ENCODE measurements around the gene LDLRAD3.
"Not testable (repeated sequence)": the region's sequence is repeated elsewhere in the genome, so short reads cannot be mapped to it uniquely, and the experiment has no call there.

Gene LDLRAD3

GRCh38 chr11:36186340-36187175 lies 242.7 kb downstream of the LDLRAD3 start:
- DNase-seq: no peak

DNA sequence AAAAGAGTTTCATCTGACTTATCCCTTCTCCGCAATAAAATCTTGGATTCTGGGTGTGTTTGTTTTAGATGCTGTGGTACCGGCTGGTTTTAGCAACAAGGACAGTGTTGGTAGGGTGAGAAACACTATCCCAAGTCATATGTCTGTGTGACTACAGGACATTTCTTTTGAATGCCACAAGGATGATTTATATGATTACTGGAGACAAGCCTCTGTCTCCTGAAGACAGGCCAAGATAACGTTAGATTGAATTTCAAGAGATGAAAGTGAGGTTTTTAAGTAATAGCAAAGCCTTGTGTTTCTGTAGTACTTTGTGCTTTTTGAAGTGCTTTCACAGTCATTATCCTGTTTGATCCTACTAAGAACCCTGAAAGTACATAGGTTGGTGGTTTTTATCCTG lies 243.8 kb downstream of the LDLRAD3 start:
- DNase-seq: no peak

DNA sequence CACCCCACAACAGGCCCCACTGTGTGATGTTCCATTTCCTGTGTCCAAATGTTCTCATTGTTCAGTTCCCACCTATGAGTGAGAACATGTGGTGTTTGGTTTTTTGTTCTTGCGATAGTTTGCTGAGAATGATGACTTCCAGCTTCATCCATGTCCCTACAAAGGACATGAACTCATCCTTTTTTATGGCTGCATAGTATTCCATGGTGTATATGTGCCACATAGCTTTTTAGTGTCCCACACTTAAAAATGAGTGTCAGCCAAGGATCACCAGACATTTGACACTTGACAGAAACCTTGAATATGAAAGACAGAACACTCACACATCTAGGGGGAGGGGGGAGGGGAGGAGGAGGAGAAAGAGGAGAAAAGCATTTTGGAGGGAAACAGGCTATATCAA lies 245.9 kb downstream of the LDLRAD3 start:
- not testable (repeated sequence) for DNase-seq

GRCh38 chr11:36191941-36192340 lies 248.1 kb downstream of the LDLRAD3 start:
- no peak for DNase-seq

DNA sequence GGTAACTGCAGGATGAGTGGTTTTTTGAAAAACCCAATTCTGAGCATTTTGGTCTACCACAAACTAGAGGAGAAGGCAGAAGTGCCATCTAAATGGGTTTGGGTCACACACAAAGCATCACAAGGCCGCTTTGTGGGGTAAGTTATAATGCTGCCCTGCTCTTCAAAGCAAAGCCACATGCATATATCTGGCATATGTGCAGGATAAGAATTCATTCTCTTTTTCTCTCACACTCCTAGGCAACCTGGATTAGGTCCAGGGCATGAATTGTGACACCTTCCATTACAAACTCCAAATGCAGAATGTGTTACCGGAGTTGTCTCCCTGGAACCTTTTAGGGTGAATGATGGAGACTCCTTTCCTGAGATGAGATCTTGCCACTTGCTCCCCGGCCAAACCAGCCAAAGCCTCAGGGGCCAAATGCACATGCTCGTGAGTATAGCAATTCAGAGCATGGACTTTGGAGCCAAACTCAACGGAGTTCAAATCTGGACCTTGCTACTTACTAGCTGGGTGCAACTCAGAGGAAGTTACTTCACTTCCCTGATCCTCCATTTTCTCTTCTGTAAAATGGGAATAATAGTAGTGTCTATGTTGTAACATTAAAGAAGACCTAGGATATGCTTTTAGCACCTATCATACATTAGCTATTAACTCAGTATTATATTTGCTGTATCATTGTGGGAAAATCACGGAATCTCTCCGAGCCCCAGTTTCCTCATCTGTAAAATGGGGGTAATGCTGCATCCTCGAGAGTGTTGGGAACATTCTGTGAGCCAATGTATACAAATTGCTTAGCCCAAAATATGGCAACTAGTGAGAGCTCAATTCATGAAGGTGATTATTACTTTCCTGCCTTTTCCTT lies 248.8 kb downstream of the LDLRAD3 start:
- DNase-seq: no peak

DNA sequence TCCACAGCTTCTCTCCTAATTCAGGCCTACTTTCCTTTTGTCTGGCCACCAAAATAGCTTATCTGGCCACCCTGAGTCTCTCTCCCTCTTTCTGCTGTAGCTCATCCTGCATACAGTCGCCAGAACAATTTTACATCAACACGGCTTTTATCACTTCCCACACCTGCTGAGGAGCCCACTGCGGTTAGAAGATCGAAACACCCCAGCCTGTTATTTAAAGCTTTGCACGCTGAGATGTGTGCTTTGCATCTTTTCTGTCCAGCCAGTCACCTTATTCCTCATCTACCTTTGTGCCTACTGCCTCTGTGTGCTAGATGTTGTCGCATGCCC lies 249.4 kb downstream of the LDLRAD3 start:
- no peak for DNase-seq

GRCh38 chr11:36193721-36194120 lies 249.9 kb downstream of the LDLRAD3 start:
- no peak for DNase-seq

- no peak for DNase-seq
Measured at GRCh38 chr11:36195496-36196354, 251.9 kb downstream of the LDLRAD3 start.

DNA sequence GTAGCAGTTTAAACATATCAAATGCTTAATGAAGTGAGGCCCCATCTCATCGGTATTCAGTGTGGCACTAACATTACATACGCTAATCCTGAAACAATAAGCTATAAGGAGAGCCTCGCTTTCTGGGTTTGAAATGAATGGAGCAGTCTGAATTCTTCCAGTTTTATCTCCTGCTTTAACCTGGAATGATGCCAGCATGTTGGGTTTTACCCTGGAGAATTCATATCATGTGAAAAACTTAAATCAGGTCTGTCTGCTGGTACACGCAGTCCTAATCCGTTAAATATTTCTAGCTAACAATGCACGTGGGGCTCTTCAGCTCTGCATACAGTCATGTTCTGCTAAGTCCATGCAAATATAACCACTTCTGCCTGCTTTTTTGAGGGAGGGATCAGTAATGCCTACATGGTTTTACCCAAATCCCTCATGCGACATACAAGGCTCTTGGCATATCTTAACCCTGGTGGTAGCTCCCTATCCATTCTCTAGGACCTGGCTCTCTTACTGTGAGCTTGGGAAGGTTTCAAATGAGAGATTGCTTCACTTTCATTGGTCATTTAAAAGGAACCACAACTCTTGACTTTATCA lies 252.6 kb downstream of the LDLRAD3 start:
- no peak for DNase-seq

- DNase-seq: no peak
Measured at GRCh38 chr11:36201411-36201810, 257.5 kb downstream of the LDLRAD3 start.

GRCh38 chr11:36205536-36205935 lies 261.7 kb downstream of the LDLRAD3 start:
- no peak for DNase-seq

- DNase-seq: no peak
Measured at GRCh38 chr11:36210529-36210928, 266.7 kb downstream of the LDLRAD3 start.

- no peak for DNase-seq
Measured at GRCh38 chr11:36211761-36212430, 268.0 kb downstream of the LDLRAD3 start.

DNA sequence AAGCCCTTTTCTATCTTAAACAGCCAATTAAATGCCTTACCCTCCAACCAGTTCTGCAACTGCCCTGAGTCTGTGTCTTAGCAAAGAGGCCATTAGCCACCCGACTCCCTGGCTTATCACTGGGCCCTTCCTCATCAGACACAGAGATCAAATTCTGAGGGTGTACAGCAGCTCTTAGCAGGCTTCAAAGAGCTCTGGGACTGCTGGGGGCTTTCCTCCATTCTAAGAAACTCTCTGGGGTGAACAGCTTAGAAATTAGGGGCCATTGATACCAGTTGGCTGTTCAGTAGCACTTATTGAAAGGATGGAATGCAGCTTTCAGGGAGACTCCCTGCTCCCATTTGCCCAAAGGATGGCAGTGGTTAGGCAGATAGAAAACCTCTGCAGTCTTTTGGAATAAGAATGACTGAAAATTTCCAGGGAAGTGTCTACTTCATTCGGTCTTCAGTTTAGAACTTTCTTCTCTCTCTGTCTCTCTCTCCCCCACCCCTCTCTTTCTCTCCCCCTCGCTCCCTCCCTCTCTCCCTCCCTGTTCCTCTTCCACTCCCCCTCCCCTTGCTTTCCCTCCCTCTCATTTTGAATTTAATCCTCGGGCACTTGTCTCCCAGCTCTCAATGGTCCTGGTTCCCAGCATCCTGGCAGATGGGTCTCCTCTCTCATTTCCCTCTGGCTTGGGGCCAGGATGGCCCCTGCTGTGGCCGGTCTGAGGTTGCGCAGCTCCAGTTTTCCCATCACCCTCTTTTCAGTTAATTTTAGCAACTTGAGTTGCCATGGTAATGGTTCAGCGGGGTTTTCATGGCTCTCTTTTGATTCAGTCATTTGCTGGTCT lies 268.9 kb downstream of the LDLRAD3 start:
- no peak for DNase-seq

DNA sequence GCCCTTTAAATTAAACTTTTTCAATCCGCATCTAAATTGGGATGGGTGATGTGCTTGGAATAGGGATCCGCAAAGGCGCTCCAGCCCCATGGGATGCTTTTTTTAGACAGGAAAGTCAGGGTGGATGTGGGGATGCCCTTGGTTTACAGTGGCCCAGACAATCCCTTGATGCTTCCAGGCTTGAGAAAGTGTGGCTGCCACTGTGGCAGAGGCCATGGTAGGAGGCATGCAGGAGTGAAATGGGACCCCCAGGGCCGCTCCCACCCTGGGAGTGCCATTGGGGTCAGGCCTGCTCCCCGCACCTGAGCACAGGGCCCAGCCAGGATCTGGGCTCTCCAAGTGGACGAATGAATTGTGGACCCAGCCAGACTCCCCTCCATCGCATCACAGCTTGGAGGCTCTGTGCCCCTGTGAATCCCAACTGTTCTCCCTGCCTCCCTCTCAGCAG lies 269.6 kb downstream of the LDLRAD3 start:
- no peak for DNase-seq

DNA sequence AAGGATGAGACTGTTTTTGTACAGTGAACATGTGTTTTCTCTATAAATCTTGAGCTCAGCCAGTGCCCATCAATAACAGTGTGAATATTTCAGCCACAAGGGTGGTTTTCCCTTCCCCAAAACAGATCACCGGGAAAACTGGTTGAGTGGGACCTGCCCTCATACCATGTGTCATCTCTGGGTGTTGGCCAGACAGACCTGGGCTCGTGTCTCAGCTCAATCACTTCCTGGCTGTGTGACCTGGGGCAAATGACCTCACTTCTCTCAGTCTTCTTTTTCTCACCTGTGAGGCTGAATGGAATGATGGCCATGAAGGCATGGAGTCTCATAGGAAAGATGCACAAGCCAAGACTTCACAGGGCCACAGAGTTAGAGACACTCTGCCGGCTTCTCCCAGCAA lies 270.6 kb downstream of the LDLRAD3 start:
- DNase-seq: no peak

- no peak for DNase-seq
Measured at GRCh38 chr11:36214976-36215692, 271.3 kb downstream of the LDLRAD3 start.

GRCh38 chr11:36215693-36216060 lies 271.8 kb downstream of the LDLRAD3 start:
- no peak for DNase-seq

DNA sequence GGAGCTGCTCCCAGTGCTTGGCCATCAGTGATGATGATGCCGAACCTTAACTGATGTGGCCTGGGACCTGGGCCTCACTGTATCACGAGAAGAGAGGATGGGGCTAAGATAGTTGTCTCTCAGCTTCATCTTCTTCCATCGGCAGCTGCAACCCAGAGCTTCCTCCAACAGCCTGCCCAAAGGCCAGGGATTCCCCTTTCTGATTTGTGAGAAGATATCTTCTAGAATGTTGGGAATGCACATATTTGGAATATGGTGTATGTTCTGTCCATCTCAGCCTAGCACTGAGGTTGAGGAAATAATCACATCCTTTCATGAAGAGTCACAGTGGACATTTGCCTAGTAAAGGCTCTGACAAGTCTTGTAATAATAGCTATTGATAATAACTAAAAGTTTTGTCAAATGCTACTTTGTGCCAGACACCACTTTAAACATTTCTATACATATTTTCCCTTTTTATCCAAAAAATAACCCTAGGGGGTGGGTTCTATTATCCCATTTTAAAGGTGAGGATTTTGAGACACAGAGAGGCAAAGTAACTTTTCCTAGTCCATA lies 272.3 kb downstream of the LDLRAD3 start:
- DNase-seq: no peak

DNA sequence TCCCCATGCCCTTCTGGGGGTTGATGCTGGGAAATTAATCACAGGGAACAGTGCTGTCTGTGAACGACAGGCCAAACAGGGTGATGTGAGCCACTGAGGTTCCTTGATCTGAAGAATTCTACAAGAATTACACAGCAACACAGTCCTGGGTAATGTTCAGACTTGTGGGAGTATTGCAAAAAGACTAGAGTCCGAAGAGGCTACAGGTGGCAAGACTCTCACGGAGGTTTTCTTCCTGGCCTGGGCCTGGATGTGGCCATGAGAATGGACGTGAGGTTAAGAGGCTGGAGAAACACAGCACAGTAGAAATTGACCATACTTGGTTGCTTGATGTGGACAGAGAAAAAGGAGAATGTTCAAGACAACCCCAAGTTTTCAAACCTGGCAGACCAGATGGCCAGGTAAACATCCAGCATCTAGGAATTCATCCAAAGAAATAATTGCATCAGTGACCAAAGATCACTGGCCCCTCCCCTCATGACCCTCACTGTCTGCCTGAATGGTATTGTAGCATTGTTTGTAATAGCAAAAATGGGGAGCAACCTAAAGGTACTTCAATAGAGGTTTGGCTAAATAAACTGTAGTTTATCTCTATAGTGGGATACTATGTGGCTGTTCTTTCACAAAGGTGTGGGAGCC lies 274.5 kb downstream of the LDLRAD3 start:
- no peak for DNase-seq

Data from RPMI8226 (cell line).